Activated B cell treated with CpG ODN at 0.5 μM for 24 hours (primary cell): ENCODE results near the gene DEPDC1. TPM values are rescaled to one million over a fixed set of nuclear protein-coding genes. Genes with fewer than 3 reads are reported as not detected.

Experiments used
- ATAC-seq: fragments of 200-7000 bp; cut with Tn5 transposase; one replicate; pipeline ENCODE4 v1.10.0; 2021; ENCODE audit warnings: low read depth, mild to moderate bottlenecking, moderate library complexity
- CTCF ChIA-PET: fragments of 350-600 bp; sonication (Branson Sonifier 250); formaldehyde crosslinking; loops from one replicate; lab custom pipeline; 2021; ENCODE audit warnings: antibody characterized with exemption; lab: Charles Lee
- POLR2A ChIA-PET: fragments of 350-600 bp; sonication (Branson Sonifier 250); formaldehyde crosslinking; loops from one replicate; lab custom pipeline; 2021; ENCODE audit warnings: antibody characterized with exemption; lab: Charles Lee
- DNase-seq: peaks from one replicate; pipeline ENCODE4 v3.0.0; 2022
- H3K27ac Mint-ChIP-seq: one replicate; pipeline ENCODE4 v1.8.0; 2020; ENCODE audit warnings: mixed read lengths
- H3K27me3 Mint-ChIP-seq: one replicate; pipeline ENCODE4 v1.8.0; 2021; ENCODE audit warnings: mixed read lengths
- H3K36me3 Mint-ChIP-seq: one replicate; pipeline ENCODE4 v1.8.0; 2021; ENCODE audit warnings: low read depth, mixed read lengths
- H3K4me1 Mint-ChIP-seq: one replicate; pipeline ENCODE4 v1.8.0; 2021; ENCODE audit warnings: mixed read lengths
- H3K4me3 Mint-ChIP-seq: one replicate; pipeline ENCODE4 v1.8.0; 2020; ENCODE audit warnings: mild to moderate bottlenecking, mixed read lengths
- H3K9me3 Mint-ChIP-seq: one replicate; pipeline ENCODE4 v1.8.0; 2020; ENCODE audit warnings: mixed read lengths
- intact Hi-C: fragments of 100-400 bp; cut with micrococcal nuclease; formaldehyde crosslinking; loops from one replicate; pipeline ENCODE4 v1.15.1; 2024
- total RNA-seq: library from RNA; stranded (reverse); gene quantifications from 2 replicates; pipeline ENCODE4 v1.2.3, GENCODE V29; 2022
- TF ChIP-seq, protein P1 (sequence below): fragments of 200-600 bp; IDR thresholded peaks from one replicate; pipeline ENCODE4 v1.8.0; 2022; ENCODE audit warnings: antibody characterized with exemption, mild to moderate bottlenecking

Gene DEPDC1
- total RNA-seq, 1 donor from 2014 or later, result 0.33 TPM

- TF ChIP-seq, protein P1, sequence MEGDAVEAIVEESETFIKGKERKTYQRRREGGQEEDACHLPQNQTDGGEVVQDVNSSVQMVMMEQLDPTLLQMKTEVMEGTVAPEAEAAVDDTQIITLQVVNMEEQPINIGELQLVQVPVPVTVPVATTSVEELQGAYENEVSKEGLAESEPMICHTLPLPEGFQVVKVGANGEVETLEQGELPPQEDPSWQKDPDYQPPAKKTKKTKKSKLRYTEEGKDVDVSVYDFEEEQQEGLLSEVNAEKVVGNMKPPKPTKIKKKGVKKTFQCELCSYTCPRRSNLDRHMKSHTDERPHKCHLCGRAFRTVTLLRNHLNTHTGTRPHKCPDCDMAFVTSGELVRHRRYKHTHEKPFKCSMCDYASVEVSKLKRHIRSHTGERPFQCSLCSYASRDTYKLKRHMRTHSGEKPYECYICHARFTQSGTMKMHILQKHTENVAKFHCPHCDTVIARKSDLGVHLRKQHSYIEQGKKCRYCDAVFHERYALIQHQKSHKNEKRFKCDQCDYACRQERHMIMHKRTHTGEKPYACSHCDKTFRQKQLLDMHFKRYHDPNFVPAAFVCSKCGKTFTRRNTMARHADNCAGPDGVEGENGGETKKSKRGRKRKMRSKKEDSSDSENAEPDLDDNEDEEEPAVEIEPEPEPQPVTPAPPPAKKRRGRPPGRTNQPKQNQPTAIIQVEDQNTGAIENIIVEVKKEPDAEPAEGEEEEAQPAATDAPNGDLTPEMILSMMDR, result no peak
- no peak for ATAC-seq
- DNase-seq, result no peak
- ChIA-PET CTCF (no interaction called here), POLR2A (no interaction called here)
- no peak overlapping the region for H3K27ac Mint-ChIP-seq
- no peaks in the 10 kb centered on the region for H3K4me1 Mint-ChIP-seq
- H3K27me3 Mint-ChIP-seq, result no peaks in the 10 kb centered on the region
- no peaks in the 10 kb centered on the region for H3K9me3 Mint-ChIP-seq
- no peak overlapping the region for H3K4me3 Mint-ChIP-seq
- no peaks in the 10 kb centered on the region for H3K36me3 Mint-ChIP-seq
- intact Hi-C loops, result no loop called here
These were observed 67.6 kb downstream of the DEPDC1 start for GRCh38 chr1:68429233-68429808.

GRCh38 chr1:68426594-68426993 lies 70.3 kb downstream of the DEPDC1 start:
- Mint-ChIP-seq H3K27ac (no peak overlapping the region), H3K4me1 (no peaks in the 10 kb centered on the region), H3K36me3 (no peaks in the 10 kb centered on the region), H3K27me3 (peaks cover 2% of the 10 kb centered on the region), H3K4me3 (no peak overlapping the region), H3K9me3 (no peaks in the 10 kb centered on the region)
- no peak for ATAC-seq
- ChIA-PET POLR2A (no interaction called here), CTCF (no interaction called here)
- intact Hi-C loops, result no loop called here
- no peak for DNase-seq
- TF ChIP-seq, protein P1, result no peak

Other genes starting within 250 kb of the DEPDC1 start
- not detected in 2 replicates for gene RPE65, start 47.1 kb downstream of the DEPDC1 start, total RNA-seq